IPS-15b (cell line): ENCODE measurements around the gene PSKH1.
"Not testable (repeated sequence)": the region's sequence is repeated elsewhere in the genome, so short reads cannot be mapped to it uniquely, and the experiment has no call there.

Experiments used
- H3K27me3 ChIP-seq: one replicate; pipeline ENCODE4 v1.6.1; 2013; ENCODE audit warnings: low read length; ENCODE audit not compliant: control insufficient read depth, insufficient read depth
- H3K36me3 ChIP-seq: one replicate; pipeline ENCODE4 v1.6.1; 2013; ENCODE audit warnings: low read length; ENCODE audit not compliant: control insufficient read depth, insufficient read depth
- H3K4me1 ChIP-seq: one replicate; pipeline ENCODE4 v1.6.1; 2013; ENCODE audit warnings: mild to moderate bottlenecking, low read length; ENCODE audit not compliant: control insufficient read depth, insufficient read depth
- H3K4me3 ChIP-seq: one replicate; pipeline ENCODE4 v1.5.1; 2013; ENCODE audit warnings: low read depth, low read length
- H3K9ac ChIP-seq: one replicate; pipeline ENCODE4 v1.6.1; 2013; ENCODE audit warnings: low read depth, mild to moderate bottlenecking, low read length
- H3K9me3 ChIP-seq: one replicate; pipeline ENCODE4 v1.6.1; 2013; ENCODE audit warnings: mild to moderate bottlenecking, low read length; ENCODE audit not compliant: control insufficient read depth, insufficient read depth

Gene PSKH1

GRCh38 chr16:67856927-67857546, 36.0 kb upstream of the PSKH1 start:
- peak overlapping the region; percentile 29 for H3K9ac ChIP-seq
- no peaks in the 10 kb centered on the region for H3K27me3 ChIP-seq
- H3K4me3 ChIP-seq, result no peak overlapping the region
- peaks cover 16% of the 10 kb centered on the region for H3K4me1 ChIP-seq
- H3K9me3 ChIP-seq, result no peaks in the 10 kb centered on the region
- peaks cover 5% of the 10 kb centered on the region for H3K36me3 ChIP-seq

GRCh38 chr16:67857547-67858233, 35.4 kb upstream of the PSKH1 start:
- H3K27me3 ChIP-seq, result no peaks in the 10 kb centered on the region
- peaks cover 5% of the 10 kb centered on the region for H3K36me3 ChIP-seq
- H3K4me1 ChIP-seq, result peaks cover 22% of the 10 kb centered on the region
- H3K9me3 ChIP-seq, result no peaks in the 10 kb centered on the region
- H3K4me3 ChIP-seq, result no peak overlapping the region
- H3K9ac ChIP-seq, result peak overlapping the region; percentile 29

GRCh38 chr16:67858500-67858899, 34.6 kb upstream of the PSKH1 start:
- Histone ChIP-seq H3K4me3 (no peak overlapping the region), H3K9ac (no peak overlapping the region), H3K27me3 (no peaks in the 10 kb centered on the region), H3K4me1 (peaks cover 22% of the 10 kb centered on the region), H3K9me3 (no peaks in the 10 kb centered on the region), H3K36me3 (peaks cover 5% of the 10 kb centered on the region)

GRCh38 chr16:67860589-67861398, 32.3 kb upstream of the PSKH1 start:
- Histone ChIP-seq H3K36me3 (peaks cover 13% of the 10 kb centered on the region), H3K9ac (no peak overlapping the region), H3K27me3 (no peaks in the 10 kb centered on the region), H3K4me3 (no peak overlapping the region), H3K4me1 (peaks cover 17% of the 10 kb centered on the region), H3K9me3 (no peaks in the 10 kb centered on the region)

- Histone ChIP-seq H3K9me3 (no peaks in the 10 kb centered on the region), H3K36me3 (peaks cover 13% of the 10 kb centered on the region), H3K9ac (no peak overlapping the region)
Measured at GRCh38 chr16:67861877-67862276, 31.2 kb upstream of the PSKH1 start.

GRCh38 chr16:67862623-67863583, 30.2 kb upstream of the PSKH1 start:
- Histone ChIP-seq H3K4me1 (peaks cover 9% of the 10 kb centered on the region), H3K9ac (no peak overlapping the region), H3K4me3 (no peak overlapping the region), H3K9me3 (no peaks in the 10 kb centered on the region), H3K36me3 (peaks cover 21% of the 10 kb centered on the region), H3K27me3 (no peaks in the 10 kb centered on the region)

More at GRCh38 chr16:67861877-67862276, 31.2 kb upstream of the PSKH1 start:
- H3K27me3 ChIP-seq, result no peaks in the 10 kb centered on the region
- peaks cover 15% of the 10 kb centered on the region for H3K4me1 ChIP-seq
- no peak overlapping the region for H3K4me3 ChIP-seq

- H3K4me1 ChIP-seq, H3K9ac ChIP-seq, H3K4me3 ChIP-seq, H3K9me3 ChIP-seq, H3K27me3 ChIP-seq: not testable (repeated sequence)
- peaks cover 30% of the 10 kb centered on the region for H3K36me3 ChIP-seq
Measured at GRCh38 chr16:67864044-67864443, 29.0 kb upstream of the PSKH1 start.

GRCh38 chr16:67864594-67864993, 28.5 kb upstream of the PSKH1 start:
- Histone ChIP-seq H3K36me3 (peaks cover 30% of the 10 kb centered on the region), H3K27me3 (no peaks in the 10 kb centered on the region), H3K9me3 (no peaks in the 10 kb centered on the region), H3K4me1 (peaks cover 7% of the 10 kb centered on the region), H3K9ac (no peak overlapping the region), H3K4me3 (no peak overlapping the region)

GRCh38 chr16:67865318-67865717, 27.7 kb upstream of the PSKH1 start:
- no peaks in the 10 kb centered on the region for H3K27me3 ChIP-seq
- H3K36me3 ChIP-seq, result peaks cover 38% of the 10 kb centered on the region
- no peak overlapping the region for H3K9ac ChIP-seq
- no peak overlapping the region for H3K4me3 ChIP-seq
- H3K9me3 ChIP-seq, result no peaks in the 10 kb centered on the region
- peaks cover 7% of the 10 kb centered on the region for H3K4me1 ChIP-seq

GRCh38 chr16:67868290-67868689, 24.8 kb upstream of the PSKH1 start:
- no peak overlapping the region for H3K9ac ChIP-seq
- no peaks in the 10 kb centered on the region for H3K27me3 ChIP-seq
- H3K36me3 ChIP-seq, result peaks cover 43% of the 10 kb centered on the region
- no peaks in the 10 kb centered on the region for H3K4me1 ChIP-seq
- no peaks in the 10 kb centered on the region for H3K9me3 ChIP-seq
- H3K4me3 ChIP-seq, result no peak overlapping the region

- H3K4me1 ChIP-seq, result peaks cover 5% of the 10 kb centered on the region
- H3K27me3 ChIP-seq, result no peaks in the 10 kb centered on the region
- H3K9me3 ChIP-seq, result no peaks in the 10 kb centered on the region
- no peak overlapping the region for H3K9ac ChIP-seq
- H3K36me3 ChIP-seq, result peaks cover 43% of the 10 kb centered on the region
- no peak overlapping the region for H3K4me3 ChIP-seq
Measured at GRCh38 chr16:67869653-67870052, 23.4 kb upstream of the PSKH1 start.
